ENCODE measurements around the gene RAD23A.

GRCh38 chr19:12983542-12984142, 38.0 kb downstream of the RAD23A start:
- TF ChIP-seq TAF1 (IDR thresholded peaks at IDR 0.05; ENCODE audit: borderline replicate concordance, insufficient read depth, low read length) (no peak), POLR2AphosphoS5 (IDR thresholded peaks at IDR 0.05; ENCODE audit: low read depth, low read length) (no peak)

All from PFSK-1 (cell line).